GM12891 (cell line): ENCODE results near the gene CHP2.

Experiments used
- POLR2A ChIP-seq: IDR thresholded peaks from 2 replicates; pipeline ENCODE4 v1.6.1; 2011; ENCODE audit warnings: low read depth, low read length, control low read depth
- POLR2AphosphoS5 ChIP-seq: IDR thresholded peaks from 2 replicates; pipeline ENCODE4 v1.6.1; 2011; ENCODE audit warnings: low read depth, low read length, control low read depth

GRCh38 chr16:23726710-23727109 is 28.1 kb upstream of the CHP2 start:
- no peak for TF ChIP-seq POLR2AphosphoS5
- no peak for TF ChIP-seq POLR2A
